GM18526 (cell line): ENCODE data around the gene BMPER.

Experiments
- POLR2A ChIP-seq: IDR thresholded peaks from 3 replicates; pipeline ENCODE4 v1.6.1; 2011; ENCODE audit not compliant: insufficient read length; ENCODE audit errors: extremely low read depth

Gene BMPER

GRCh38 chr7:34043461-34044305, 138.3 kb downstream of the BMPER start:
- no peak for TF ChIP-seq POLR2A

- TF ChIP-seq POLR2A = no peak
Measured at GRCh38 chr7:34044306-34044643, 138.9 kb downstream of the BMPER start.

GRCh38 chr7:34044734-34045353, 139.5 kb downstream of the BMPER start:
- no peak for TF ChIP-seq POLR2A

GRCh38 chr7:34048445-34048844, 143.1 kb downstream of the BMPER start:
- no peak for TF ChIP-seq POLR2A

GRCh38 chr7:34054075-34054474, 148.7 kb downstream of the BMPER start:
- no peak for TF ChIP-seq POLR2A

GRCh38 chr7:34057136-34057535, 151.8 kb downstream of the BMPER start:
- no peak for TF ChIP-seq POLR2A

- no peak for TF ChIP-seq POLR2A
Measured at GRCh38 chr7:34057956-34058355, 152.6 kb downstream of the BMPER start.

GRCh38 chr7:34058801-34059135, 153.4 kb downstream of the BMPER start:
- no peak for TF ChIP-seq POLR2A

- TF ChIP-seq POLR2A = no peak
Measured at GRCh38 chr7:34059136-34059828, 153.9 kb downstream of the BMPER start.

- no peak for TF ChIP-seq POLR2A
Measured at GRCh38 chr7:34060196-34060947, 155.0 kb downstream of the BMPER start.

GRCh38 chr7:34061149-34061548, 155.8 kb downstream of the BMPER start:
- no peak for TF ChIP-seq POLR2A

- TF ChIP-seq POLR2A = no peak
Measured at GRCh38 chr7:34062341-34062740, 157.0 kb downstream of the BMPER start.

- TF ChIP-seq POLR2A = no peak
Measured at GRCh38 chr7:34062826-34063225, 157.5 kb downstream of the BMPER start.

- no peak for TF ChIP-seq POLR2A
Measured at GRCh38 chr7:34064519-34065158, 159.3 kb downstream of the BMPER start.

- TF ChIP-seq POLR2A = no peak
Measured at GRCh38 chr7:34066411-34066810, 161.1 kb downstream of the BMPER start.
